ENCODE data around the gene MED1.

The MED1 gene

DNA sequence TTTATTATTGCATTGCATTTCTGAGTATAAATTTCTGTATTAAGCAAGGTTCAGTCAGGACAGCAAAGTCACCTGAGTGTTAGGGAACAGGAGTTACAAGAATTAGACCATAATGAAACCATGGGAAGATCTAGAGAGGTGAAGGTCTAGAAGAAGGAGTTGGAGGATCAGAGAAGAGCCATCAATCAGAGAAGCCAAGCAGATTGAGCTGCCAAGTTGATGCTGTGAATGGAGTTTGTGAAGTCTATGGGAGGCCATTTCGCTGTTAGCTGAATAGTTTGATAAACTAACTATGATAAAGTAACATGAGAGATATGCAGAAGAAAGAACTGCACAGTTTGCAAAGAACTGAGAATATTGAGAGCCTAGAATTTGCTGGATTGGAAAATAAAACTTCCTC, 90.0 kb downstream of the MED1 start:
- DNase-seq: no peak

DNA sequence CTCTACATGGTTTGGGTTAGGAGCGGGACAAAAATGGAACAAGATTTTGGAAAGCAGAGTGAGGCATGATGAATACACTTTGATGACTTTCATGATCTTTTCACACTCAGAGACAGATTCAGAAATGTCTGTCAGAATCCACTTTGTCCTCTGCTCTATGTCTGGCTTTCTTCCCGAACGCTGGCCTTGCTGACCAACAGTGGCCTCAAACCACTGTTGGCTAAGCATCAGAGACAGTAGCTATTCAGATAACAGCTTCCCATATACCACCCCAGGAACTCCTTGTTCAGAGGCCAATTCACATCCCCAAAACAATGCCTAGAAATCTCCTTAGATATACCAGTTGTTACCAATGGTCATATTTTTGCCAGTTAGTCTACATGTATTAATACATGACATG, 90.5 kb downstream of the MED1 start:
- no peak for DNase-seq

DNA sequence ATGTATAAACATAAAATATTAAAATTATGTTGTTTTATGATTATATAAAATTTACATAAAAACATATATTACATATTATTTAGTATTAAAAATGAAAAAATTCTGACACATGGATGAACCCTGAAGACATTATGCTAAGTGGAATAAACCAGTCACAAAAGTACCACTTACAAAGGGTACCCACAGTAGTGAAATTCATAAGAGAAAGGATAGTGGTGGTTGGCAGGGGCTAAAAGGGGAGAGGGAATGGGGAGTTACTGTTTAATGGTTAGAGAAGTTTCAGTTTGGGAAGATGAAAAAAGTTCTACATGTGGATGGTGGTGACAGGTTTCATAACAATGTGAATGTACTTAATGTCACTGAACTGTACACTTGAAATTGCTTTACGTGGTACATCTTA, 91.1 kb downstream of the MED1 start:
- DNase-seq: no peak

DNA sequence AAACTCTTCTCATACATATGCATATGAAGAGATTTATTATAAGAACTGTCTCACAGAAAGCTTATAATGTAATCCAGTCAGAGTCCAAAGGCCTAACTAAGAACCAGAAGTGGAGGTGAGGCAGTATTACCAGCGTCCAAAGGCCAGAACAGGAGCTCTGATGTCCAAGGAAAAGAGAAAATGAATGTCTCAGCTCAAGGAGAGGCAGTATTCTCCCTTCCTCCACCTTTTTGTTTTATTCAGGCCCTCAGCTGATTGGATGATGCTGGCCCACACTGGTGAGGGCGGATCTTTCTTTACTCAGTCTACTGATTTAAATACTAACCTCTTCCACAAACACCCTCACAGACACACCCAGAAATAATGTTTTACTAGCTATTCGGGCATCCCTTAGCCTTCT, 93.1 kb downstream of the MED1 start:
- no peak for DNase-seq

DNA sequence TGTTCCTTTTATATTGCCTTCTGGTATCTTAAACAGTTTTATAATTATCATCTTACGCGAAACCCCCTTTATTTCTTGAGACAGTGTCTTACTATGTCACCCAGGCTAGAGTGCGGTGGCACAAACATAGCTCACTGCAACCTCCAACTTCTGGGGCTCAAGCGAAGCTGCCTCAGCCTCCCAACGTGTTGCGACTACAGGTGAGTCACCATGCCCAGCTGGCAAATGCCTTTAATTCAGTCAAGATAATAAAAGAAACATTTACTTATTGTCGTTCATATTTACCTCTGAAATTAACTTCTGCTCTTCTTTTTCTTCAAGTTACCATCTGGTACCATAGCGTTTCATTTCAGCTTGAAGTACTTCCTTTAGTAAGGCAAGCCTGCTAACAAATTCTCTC, 93.6 kb downstream of the MED1 start:
- DNase-seq: no peak

Data from activated CD4-positive, alpha-beta T cell treated with anti-CD3 and anti-CD28 coated beads, Interleukin-2, amount 50 U/mL, for 1 hour (primary cell).